Sigmoid colon (tissue), 7 donors: ENCODE measurements around the gene TYMS. TPM values are rescaled to one million over a fixed set of nuclear protein-coding genes. Genes with fewer than 3 reads are reported as not detected.

ENCODE experiments used
- DNase-seq: peaks from one replicate; pipeline ENCODE4 v3.0.0-alpha.2; 2019
- H3K27ac ChIP-seq, 4 donors: fragments of 200-600 bp; sonication (generic); one replicate each; pipeline ENCODE4 v1.5.1; 2016 to 2019; ENCODE audit warnings: mild to moderate bottlenecking in 1 of 4
- H3K27me3 ChIP-seq, 3 donors: fragments of 200-600 bp; sonication (generic); one replicate each; pipeline ENCODE4 v1.5.1; 2019; ENCODE audit warnings: mild to moderate bottlenecking in 1 of 3
- H3K36me3 ChIP-seq, 4 donors: fragments of 200-600 bp; sonication (generic); one replicate each; pipeline ENCODE4 v1.5.1; 2016 to 2019
- H3K4me1 ChIP-seq, 4 donors: fragments of 200-600 bp; sonication (generic); one replicate each; pipeline ENCODE4 v1.5.1; 2017 to 2019
- H3K4me3 ChIP-seq, 4 donors: fragments of 200-600 bp; sonication (generic); one replicate each; pipeline ENCODE4 v1.5.1; 2017 to 2019; ENCODE audit warnings: mild to moderate bottlenecking in 2 of 4, moderate library complexity in 1 of 4
- H3K9me3 ChIP-seq, 4 donors: fragments of 200-600 bp in 3 of 4; sonication (generic) in 3 of 4; one replicate each; pipeline versions ENCODE4 v1.5.1 to v1.6.1; 2013 to 2019
- CTCF ChIP-seq, 4 experiments: fragments of 450-650 bp in 3 of 4; fragments of 200-600 bp in 1 of 4; IDR thresholded peaks; one replicate each; pipeline ENCODE4 v1.5.1; 2016 to 2019; ENCODE audit warnings: antibody characterized with exemption in 4 of 4, mild to moderate bottlenecking in 3 of 4, moderate library complexity in 2 of 4
- EP300 ChIP-seq, 4 donors: sonication (generic); formaldehyde crosslinking; IDR thresholded peaks; one replicate each; pipeline ENCODE4 v1.6.1; 2017; ENCODE audit warnings: antibody characterized with exemption in 4 of 4
- POLR2A ChIP-seq, 2 donors: fragments of 450-650 bp; IDR thresholded peaks; one replicate each; pipeline ENCODE4 v1.6.1; 2016; ENCODE audit warnings: antibody characterized with exemption in 2 of 2, mild to moderate bottlenecking in 2 of 2, moderate library complexity in 2 of 2
- POLR2AphosphoS5 ChIP-seq, 4 donors: sonication (generic); formaldehyde crosslinking; IDR thresholded peaks; one replicate each; pipeline ENCODE4 v1.6.1; 2017; ENCODE audit warnings: antibody characterized with exemption in 4 of 4
- WGBS, 2 donors: extraction: QIAGEN DNeasy Blood & Tissue Kit; methylation state at CpG; one replicate each; pipeline ENCODE4 v1.1.7; 2013; 5-methylcytosine and 5-hydroxymethylcytosine counted together
- intact Hi-C: fragments of 100-400 bp; cut with DNase I; formaldehyde crosslinking; loops from one replicate; pipeline ENCODE4 v1.15.1; 2023
- polyA plus RNA-seq, 3 donors: library from polyadenylated mRNA; stranded (reverse); fragments of 200-250 nt; gene quantifications; one replicate each; pipeline ENCODE4 v1.2.3, GENCODE V29; 2013
- total RNA-seq, 4 donors: library from RNA; depleted of rRNA; stranded (reverse); fragments of >200 nt; gene quantifications; one replicate each; pipeline ENCODE4 v1.1.0, GENCODE V29; 2016
- donor health status: healthy with polysubstance abuse.
- donor health status: Bipolar disorder and iron deficiency.
- donor health status: healthy.

TYMS gene
- total and polyA plus RNA-seq, 7 donors: 0.55 to 62.0 (median 3.0) TPM

- 77 to 83% methylated on average over 6 of the region's 6 CpGs for WGBS, 2 donors
- peaks cover 0 to 33% (median 0%) of the 10 kb centered on the region in 4 donors for H3K36me3 ChIP-seq
- intact Hi-C loops: no loop called here
These were observed 35.4 kb downstream of the TYMS start for GRCh38 chr18:692824-693223.

GRCh38 chr18:693466-694187 lies 36.2 kb downstream of the TYMS start:
- Histone ChIP-seq H3K36me3 (peaks cover 0 to 33% (median 0%) of the 10 kb centered on the region in 4 donors), H3K27ac (no peak overlapping the region), H3K4me1 (peaks cover 0 to 14% (median 11%) of the 10 kb centered on the region in 4 donors), H3K4me3 (no peak overlapping the region), H3K9me3 (no peaks in the 10 kb centered on the region), H3K27me3 (no peaks in the 10 kb centered on the region)
- no peak for TF ChIP-seq POLR2A (IDR thresholded peaks at IDR 0.05)
- TF ChIP-seq POLR2AphosphoS5 (IDR thresholded peaks at IDR 0.05): no peak
- no peak for TF ChIP-seq EP300 (IDR thresholded peaks at IDR 0.05)
- TF ChIP-seq CTCF (IDR thresholded peaks at IDR 0.05): no peak
- DNase-seq: no peak
- intact Hi-C loops: no loop called here
- WGBS, 2 donors: 83 to 84% methylated on average over 8 of the region's 8 CpGs

More at GRCh38 chr18:692824-693223, 35.4 kb downstream of the TYMS start:
- H3K27ac ChIP-seq: no peak overlapping the region
- H3K4me3 ChIP-seq: no peak overlapping the region
- TF ChIP-seq CTCF (IDR thresholded peaks at IDR 0.05): no peak
- no peaks in the 10 kb centered on the region for H3K9me3 ChIP-seq
- no peak for DNase-seq
- peaks cover 0 to 14% (median 11%) of the 10 kb centered on the region in 4 donors for H3K4me1 ChIP-seq
- H3K27me3 ChIP-seq: no peaks in the 10 kb centered on the region

- Histone ChIP-seq H3K4me1 (peaks cover 0 to 14% (median 11%) of the 10 kb centered on the region in 4 donors), H3K4me3 (no peak overlapping the region), H3K27ac (no peak overlapping the region), H3K9me3 (no peaks in the 10 kb centered on the region), H3K36me3 (peaks cover 0 to 18% (median 0%) of the 10 kb centered on the region in 4 donors), H3K27me3 (no peaks in the 10 kb centered on the region)
- TF ChIP-seq EP300 (IDR thresholded peaks at IDR 0.05) (no peak), POLR2A (IDR thresholded peaks at IDR 0.05) (no peak), POLR2AphosphoS5 (IDR thresholded peaks at IDR 0.05) (no peak), CTCF (IDR thresholded peaks at IDR 0.05) (no peak)
- DNase-seq: no peak
- WGBS, 2 donors: 96% methylated on average over 4 of the region's 4 CpGs
- intact Hi-C loops: no loop called here
These were observed 39.6 kb downstream of the TYMS start for GRCh38 chr18:697012-697411.

GRCh38 chr18:697800-698199 lies 40.3 kb downstream of the TYMS start:
- H3K36me3 ChIP-seq: peaks cover 0 to 10% (median 0%) of the 10 kb centered on the region in 4 donors
- H3K9me3 ChIP-seq: no peaks in the 10 kb centered on the region
- no peak overlapping the region for H3K4me3 ChIP-seq
- no peaks in the 10 kb centered on the region for H3K27me3 ChIP-seq
- no peak overlapping the region for H3K27ac ChIP-seq
- no peak for DNase-seq
- TF ChIP-seq POLR2AphosphoS5 (IDR thresholded peaks at IDR 0.05): no peak
- no peak for TF ChIP-seq POLR2A (IDR thresholded peaks at IDR 0.05)
- TF ChIP-seq EP300 (IDR thresholded peaks at IDR 0.05): no peak
- TF ChIP-seq CTCF (IDR thresholded peaks at IDR 0.05): no peak
- peaks cover 0 to 19% (median 15%) of the 10 kb centered on the region in 4 donors for H3K4me1 ChIP-seq
- intact Hi-C loops: no loop called here
- WGBS, 2 donors: 89 to 96% methylated on average over 10 of the region's 10 CpGs
